GM12875 (cell line): ENCODE data around the gene AATK.

ENCODE experiments used
- H3K4me3 ChIP-seq: one replicate; pipeline ENCODE4 v1.5.1; 2011; ENCODE audit warnings: low read depth, low read length, control low read depth
- CTCF ChIP-seq: IDR thresholded peaks from 2 replicates; pipeline ENCODE4 v1.5.1; 2011; ENCODE audit warnings: low read depth, mild to moderate bottlenecking, control low read depth, inconsistent platforms, low read length, moderate library complexity, borderline replicate concordance; ENCODE audit not compliant: insufficient read depth

Gene AATK

GRCh38 chr17:81109957-81110356, 56.1 kb downstream of the AATK start:
- H3K4me3 ChIP-seq, result no peak overlapping the region
- TF ChIP-seq CTCF, result no peak

- no peak overlapping the region for H3K4me3 ChIP-seq
- no peak for TF ChIP-seq CTCF
Observed at GRCh38 chr17:81108220-81108619, 57.8 kb downstream of the AATK start.

GRCh38 chr17:81106716-81107115, 59.3 kb downstream of the AATK start:
- no peak for TF ChIP-seq CTCF
- no peak overlapping the region for H3K4me3 ChIP-seq

GRCh38 chr17:81103379-81103778, 62.6 kb downstream of the AATK start:
- no peak for TF ChIP-seq CTCF
- no peak overlapping the region for H3K4me3 ChIP-seq

DNA sequence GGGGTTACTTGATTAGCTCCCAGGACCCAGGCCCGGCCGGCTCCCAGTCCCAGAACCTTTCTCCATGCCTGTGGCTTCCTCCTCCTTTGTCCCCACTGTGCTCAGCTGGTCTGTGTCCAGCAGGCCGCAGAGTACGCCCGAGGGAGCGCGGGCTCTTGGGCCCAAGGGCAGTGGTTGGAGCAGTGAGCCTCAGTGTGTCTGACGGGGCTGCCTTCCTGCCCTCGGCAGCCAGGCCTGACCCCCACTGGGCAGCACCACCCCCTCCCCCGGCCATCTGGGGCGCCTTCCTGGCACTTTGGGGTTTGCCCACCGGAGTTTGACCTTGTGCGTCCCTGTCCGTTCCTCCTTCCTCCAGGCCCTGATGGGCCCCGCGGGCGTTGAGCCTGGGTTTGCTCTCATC, 63.2 kb downstream of the AATK start:
- TF ChIP-seq CTCF, result no peak
- no peak overlapping the region for H3K4me3 ChIP-seq

DNA sequence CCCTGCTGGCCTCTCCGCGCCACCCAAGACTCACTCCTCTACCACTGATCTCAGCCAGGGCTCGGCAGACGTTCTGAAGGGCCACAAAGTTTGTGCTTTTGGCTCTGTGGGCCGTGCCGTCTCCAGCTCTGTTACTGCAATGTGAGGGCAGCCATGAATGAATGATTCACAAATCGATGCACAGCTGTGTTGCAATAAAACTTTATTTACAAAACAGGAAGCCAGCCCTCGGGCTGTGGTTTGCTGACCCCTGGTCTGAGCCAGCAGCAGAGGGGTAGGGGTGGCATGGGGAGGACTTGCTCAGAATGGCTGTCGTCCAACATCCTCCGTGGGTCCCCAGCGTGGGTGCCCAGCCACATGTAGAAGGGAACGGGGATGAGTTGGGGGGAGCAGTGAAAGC, 63.7 kb downstream of the AATK start:
- no peak for TF ChIP-seq CTCF
- H3K4me3 ChIP-seq, result no peak overlapping the region

- peak; percentile 100 for TF ChIP-seq CTCF
- H3K4me3 ChIP-seq, result no peak overlapping the region
Observed at GRCh38 chr17:81101614-81102306, 64.3 kb downstream of the AATK start.
